HepG2 (cell line): Measurements from ENCODE around the gene SMTNL1. TPM values are rescaled to one million over a fixed set of nuclear protein-coding genes. Genes with fewer than 3 reads are reported as not detected.

ENCODE experiments used
- CCDC6 ChIP-seq: sonication (generic); formaldehyde crosslinking; IDR thresholded peaks from 2 replicates; pipeline ENCODE4 v1.8.1; 2022; ENCODE audit warnings: mild to moderate bottlenecking, missing genetic modification reagents, moderate library complexity
- CEBPG ChIP-seq: IDR thresholded peaks from 2 replicates; pipeline ENCODE4 v1.6.1; 2016
- DNMT1 ChIP-seq: sonication (generic); formaldehyde crosslinking; IDR thresholded peaks from 2 replicates; pipeline ENCODE4 v1.5.1; 2020; ENCODE audit warnings: mild to moderate bottlenecking, missing genetic modification reagents
- EZH2 ChIP-seq: conservative IDR thresholded peaks from 2 replicates; pipeline ENCODE4 v1.6.1; 2012; ENCODE audit warnings: mild to moderate bottlenecking, low read depth, low read length, moderate library complexity
- FLYWCH1 ChIP-seq: sonication (generic); formaldehyde crosslinking; IDR thresholded peaks from 2 replicates; pipeline ENCODE4 v1.8.1; 2023; ENCODE audit warnings: mild to moderate bottlenecking, missing genetic modification reagents
- FOXK2 ChIP-seq: fragments of 450-650 bp; IDR thresholded peaks from 2 replicates; pipeline ENCODE4 v1.6.1; 2016
- HOXA9 ChIP-seq: sonication (generic); formaldehyde crosslinking; IDR thresholded peaks from 2 replicates; pipeline ENCODE4 v1.8.1; 2022; ENCODE audit warnings: missing genetic modification reagents, mild to moderate bottlenecking, moderate library complexity, borderline replicate concordance
- KLF15 ChIP-seq: sonication (generic); formaldehyde crosslinking; IDR thresholded peaks from 2 replicates; pipeline ENCODE4 v1.8.1; 2023; ENCODE audit warnings: borderline replicate concordance, mild to moderate bottlenecking, inconsistent platforms, missing genetic modification reagents, mixed read lengths
- MED1 ChIP-seq: sonication (generic); formaldehyde crosslinking; IDR thresholded peaks from 2 replicates; pipeline ENCODE4 v1.4.0; 2020; ENCODE audit warnings: missing genetic modification reagents
- MEF2D ChIP-seq: sonication (generic); formaldehyde crosslinking; IDR thresholded peaks from 2 replicates; pipeline ENCODE4 v1.5.1; 2020; ENCODE audit warnings: mild to moderate bottlenecking, missing genetic modification reagents
- MIXL1 ChIP-seq: IDR thresholded peaks from 2 replicates; pipeline ENCODE4 v1.6.1; 2016
- NR2C2 ChIP-seq: sonication (generic); formaldehyde crosslinking; IDR thresholded peaks from 2 replicates; pipeline ENCODE4 v1.4.0; 2020; ENCODE audit warnings: missing genetic modification reagents, mild to moderate bottlenecking, moderate library complexity, borderline replicate concordance
- NR3C1 ChIP-seq: sonication (generic); formaldehyde crosslinking; IDR thresholded peaks from 2 replicates; pipeline ENCODE4 v1.4.0; 2020; ENCODE audit warnings: missing genetic modification reagents
- TAF15 ChIP-seq: fragments of 200-400 bp; formaldehyde crosslinking; IDR thresholded peaks from one replicate; pipeline ENCODE4 v1.6.1; 2018; ENCODE audit warnings: mild to moderate bottlenecking, low read depth, low read length; ENCODE audit not compliant: poor library complexity, severe bottlenecking
- TBL1XR1 ChIP-seq: fragments of 150-350 bp; IDR thresholded peaks from 2 replicates; pipeline ENCODE4 v1.6.1; 2014; ENCODE audit warnings: borderline replicate concordance, low read length; ENCODE audit not compliant: partially characterized antibody
- TCF7 ChIP-seq: sonication (generic); IDR thresholded peaks from 2 replicates; pipeline ENCODE4 v1.6.1; 2016; ENCODE audit warnings: antibody characterized with exemption, low read depth
- ZFX ChIP-seq: sonication (generic); formaldehyde crosslinking; IDR thresholded peaks from 2 replicates; pipeline ENCODE4 v1.4.0; 2020; ENCODE audit warnings: mild to moderate bottlenecking, low read depth, missing genetic modification reagents, moderate library complexity
- ZNF121 ChIP-seq: sonication (generic); formaldehyde crosslinking; IDR thresholded peaks from 2 replicates; pipeline ENCODE4 v1.5.0; 2020; ENCODE audit warnings: mild to moderate bottlenecking, missing genetic modification reagents
- ZNF543 ChIP-seq: sonication (generic); formaldehyde crosslinking; IDR thresholded peaks from 2 replicates; pipeline ENCODE4 v1.4.0; 2020; ENCODE audit warnings: mild to moderate bottlenecking, missing genetic modification reagents
- ZNF7 ChIP-seq: IDR thresholded peaks from 2 replicates; pipeline ENCODE4 v1.6.1; 2016; ENCODE audit warnings: missing biosample characterization, missing genetic modification reagents
- ZNF878 ChIP-seq: sonication (generic); formaldehyde crosslinking; IDR thresholded peaks from 2 replicates; pipeline ENCODE4 v1.8.1; 2023; ENCODE audit warnings: mild to moderate bottlenecking, missing genetic modification reagents, moderate library complexity
- polyA plus RNA-seq, 8 experiments: library from polyadenylated mRNA; depleted of rRNA in 3 of 8; stranded (reverse) in 7 of 8; unstranded in 1 of 8; fragments of >200 nt; fragmentation: Illumina TruSeq in 4 of 8; extraction: Trizol in 4 of 8; gene quantifications; 2 replicates each; pipeline versions ENCODE4 v1.2.1 to v1.2.3, GENCODE V29; 2011 to 2016; ENCODE audit warnings: low read depth in 4 of 8, missing spikeins in 1 of 8, mixed read lengths in 1 of 8; ENCODE audit not compliant: insufficient read depth in 1 of 8
- total RNA-seq, 5 experiments: library from RNA; depleted of rRNA; stranded (reverse); fragments of >200 nt; fragmentation: Illumina TruSeq; extraction: Trizol; gene quantifications; 2 replicates each; pipeline ENCODE4 v1.2.3, GENCODE V29; 2016; ENCODE audit warnings: low read depth in 1 of 5
- TF ChIP-seq, protein P1 (sequence below): IDR thresholded peaks from 2 replicates; pipeline ENCODE4 v1.6.1; 2016; ENCODE audit warnings: missing genetic modification reagents, missing compliant biosample characterization
- TF ChIP-seq, protein P2 (sequence below): sonication (generic); formaldehyde crosslinking; IDR thresholded peaks from 2 replicates; pipeline ENCODE4 v1.4.0; 2020; ENCODE audit warnings: low read depth, mild to moderate bottlenecking, missing genetic modification reagents
- TF ChIP-seq, protein P3 (sequence below): sonication (generic); formaldehyde crosslinking; IDR thresholded peaks from 2 replicates; pipeline ENCODE4 v1.5.0; 2020; ENCODE audit warnings: missing genetic modification reagents
- TF ChIP-seq, protein P4 (sequence below): sonication (generic); formaldehyde crosslinking; IDR thresholded peaks from 2 replicates; pipeline ENCODE4 v1.4.0; 2020; ENCODE audit warnings: low read depth, mild to moderate bottlenecking, missing genetic modification reagents
- TF ChIP-seq, protein P5 (sequence below): IDR thresholded peaks from 2 replicates; pipeline ENCODE4 v1.6.1; 2016; ENCODE audit warnings: mild to moderate bottlenecking

The SMTNL1 gene
- total and polyA plus RNA-seq, 2 of the 13 experiments (the other 11 are each of a cell fraction or from before 2014, with no cell fraction given), result 0.04 TPM; not detected in 1

DNA sequence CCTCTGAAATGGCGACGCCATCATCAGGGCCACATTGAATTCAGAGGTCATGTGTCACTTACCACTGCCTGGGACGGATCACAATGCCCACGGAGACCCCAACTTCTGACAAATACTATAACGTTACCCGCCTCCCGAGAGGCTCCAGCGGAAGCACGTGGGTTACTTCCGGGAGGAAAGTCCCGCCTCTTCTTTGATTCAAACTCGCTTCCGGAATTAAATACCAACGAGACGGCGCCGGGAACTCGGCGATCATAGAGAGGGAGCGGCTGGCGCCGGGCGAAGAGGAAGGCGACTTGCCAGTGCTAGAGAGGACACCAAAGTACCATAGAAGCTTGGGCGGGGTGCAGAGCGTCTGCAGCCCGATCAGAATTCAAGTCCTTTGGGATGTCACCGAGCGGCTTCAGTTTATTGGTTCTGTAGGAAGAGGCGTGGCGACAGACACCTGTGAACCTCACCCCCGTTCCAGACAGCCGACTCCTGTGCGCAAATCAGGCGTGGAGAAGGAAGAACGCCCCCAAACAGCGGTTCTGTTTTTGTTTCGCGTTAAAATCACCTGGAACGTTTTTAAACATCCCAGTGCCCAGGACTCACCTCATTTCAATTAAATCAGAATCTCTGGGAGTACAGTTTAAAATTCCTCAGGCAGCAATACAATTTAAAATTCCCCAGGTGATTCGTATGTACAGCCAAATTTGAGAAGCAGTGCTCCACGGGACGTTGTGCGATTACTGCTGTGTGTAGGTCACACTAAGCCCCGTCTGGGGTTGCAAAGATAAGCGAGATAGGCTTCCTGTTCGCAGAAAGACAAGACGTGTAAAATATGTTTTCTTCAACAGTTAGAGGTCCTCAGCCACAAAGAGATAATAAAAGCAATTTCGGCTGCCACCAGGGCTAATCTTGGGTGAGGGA is 6.5 kb upstream of the SMTNL1 start, which contains the start of gene TIMM10 (continued):
- TF ChIP-seq, protein P1, sequence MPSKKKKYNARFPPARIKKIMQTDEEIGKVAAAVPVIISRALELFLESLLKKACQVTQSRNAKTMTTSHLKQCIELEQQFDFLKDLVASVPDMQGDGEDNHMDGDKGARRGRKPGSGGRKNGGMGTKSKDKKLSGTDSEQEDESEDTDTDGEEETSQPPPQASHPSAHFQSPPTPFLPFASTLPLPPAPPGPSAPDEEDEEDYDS (CRISPR knock-in tag), result peak; percentile 76
- TF ChIP-seq FLYWCH1 (CRISPR knock-in tag), result no peak
- 0 out of 2 replicates have a peak, but pooled peaks have one; percentile 12 for TF ChIP-seq ZNF121 (CRISPR knock-in tag)
- TF ChIP-seq ZNF7 (CRISPR knock-in tag), result no peak
- TF ChIP-seq TBL1XR1, result no peak
- peak; percentile 79 for TF ChIP-seq MED1 (CRISPR knock-in tag)
- peak; percentile 69 for TF ChIP-seq MIXL1 (CRISPR knock-in tag)
- TF ChIP-seq, protein P2, sequence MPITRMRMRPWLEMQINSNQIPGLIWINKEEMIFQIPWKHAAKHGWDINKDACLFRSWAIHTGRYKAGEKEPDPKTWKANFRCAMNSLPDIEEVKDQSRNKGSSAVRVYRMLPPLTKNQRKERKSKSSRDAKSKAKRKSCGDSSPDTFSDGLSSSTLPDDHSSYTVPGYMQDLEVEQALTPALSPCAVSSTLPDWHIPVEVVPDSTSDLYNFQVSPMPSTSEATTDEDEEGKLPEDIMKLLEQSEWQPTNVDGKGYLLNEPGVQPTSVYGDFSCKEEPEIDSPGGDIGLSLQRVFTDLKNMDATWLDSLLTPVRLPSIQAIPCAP (CRISPR knock-in tag), result no peak
- peak; percentile 68 for TF ChIP-seq ZFX
- TF ChIP-seq EZH2, result no peak
- no peak for TF ChIP-seq FOXK2
- TF ChIP-seq NR2C2 (CRISPR knock-in tag), result peak; percentile 64; the same call in 1 of the 2 replicates
- TF ChIP-seq NR3C1 (CRISPR knock-in tag), result no peak
- no peak for TF ChIP-seq CCDC6 (CRISPR knock-in tag)
- TF ChIP-seq, protein P3, sequence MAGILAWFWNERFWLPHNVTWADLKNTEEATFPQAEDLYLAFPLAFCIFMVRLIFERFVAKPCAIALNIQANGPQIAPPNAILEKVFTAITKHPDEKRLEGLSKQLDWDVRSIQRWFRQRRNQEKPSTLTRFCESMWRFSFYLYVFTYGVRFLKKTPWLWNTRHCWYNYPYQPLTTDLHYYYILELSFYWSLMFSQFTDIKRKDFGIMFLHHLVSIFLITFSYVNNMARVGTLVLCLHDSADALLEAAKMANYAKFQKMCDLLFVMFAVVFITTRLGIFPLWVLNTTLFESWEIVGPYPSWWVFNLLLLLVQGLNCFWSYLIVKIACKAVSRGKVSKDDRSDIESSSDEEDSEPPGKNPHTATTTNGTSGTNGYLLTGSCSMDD (CRISPR knock-in tag), result no peak
- TF ChIP-seq, protein P4, sequence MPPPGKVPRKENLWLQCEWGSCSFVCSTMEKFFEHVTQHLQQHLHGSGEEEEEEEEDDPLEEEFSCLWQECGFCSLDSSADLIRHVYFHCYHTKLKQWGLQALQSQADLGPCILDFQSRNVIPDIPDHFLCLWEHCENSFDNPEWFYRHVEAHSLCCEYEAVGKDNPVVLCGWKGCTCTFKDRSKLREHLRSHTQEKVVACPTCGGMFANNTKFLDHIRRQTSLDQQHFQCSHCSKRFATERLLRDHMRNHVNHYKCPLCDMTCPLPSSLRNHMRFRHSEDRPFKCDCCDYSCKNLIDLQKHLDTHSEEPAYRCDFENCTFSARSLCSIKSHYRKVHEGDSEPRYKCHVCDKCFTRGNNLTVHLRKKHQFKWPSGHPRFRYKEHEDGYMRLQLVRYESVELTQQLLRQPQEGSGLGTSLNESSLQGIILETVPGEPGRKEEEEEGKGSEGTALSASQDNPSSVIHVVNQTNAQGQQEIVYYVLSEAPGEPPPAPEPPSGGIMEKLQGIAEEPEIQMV (CRISPR knock-in tag), result 0 out of 2 replicates have a peak, but pooled peaks have one; percentile 19
- no peak for TF ChIP-seq TCF7
- no peak for TF ChIP-seq CEBPG
- peak; percentile 91; the same call in 1 of the 2 replicates for TF ChIP-seq KLF15 (CRISPR knock-in tag)
- no peak for TF ChIP-seq TAF15
- peak; percentile 58; the same call in 1 of the 2 replicates for TF ChIP-seq MEF2D (CRISPR knock-in tag)
- TF ChIP-seq HOXA9 (CRISPR knock-in tag), result 0 out of 2 replicates have a peak, but pooled peaks have one; percentile 52
- TF ChIP-seq DNMT1 (CRISPR knock-in tag), result no peak
- no peak; the same call in 1 of the 2 replicates for TF ChIP-seq ZNF878 (CRISPR knock-in tag)
- TF ChIP-seq, protein P5, sequence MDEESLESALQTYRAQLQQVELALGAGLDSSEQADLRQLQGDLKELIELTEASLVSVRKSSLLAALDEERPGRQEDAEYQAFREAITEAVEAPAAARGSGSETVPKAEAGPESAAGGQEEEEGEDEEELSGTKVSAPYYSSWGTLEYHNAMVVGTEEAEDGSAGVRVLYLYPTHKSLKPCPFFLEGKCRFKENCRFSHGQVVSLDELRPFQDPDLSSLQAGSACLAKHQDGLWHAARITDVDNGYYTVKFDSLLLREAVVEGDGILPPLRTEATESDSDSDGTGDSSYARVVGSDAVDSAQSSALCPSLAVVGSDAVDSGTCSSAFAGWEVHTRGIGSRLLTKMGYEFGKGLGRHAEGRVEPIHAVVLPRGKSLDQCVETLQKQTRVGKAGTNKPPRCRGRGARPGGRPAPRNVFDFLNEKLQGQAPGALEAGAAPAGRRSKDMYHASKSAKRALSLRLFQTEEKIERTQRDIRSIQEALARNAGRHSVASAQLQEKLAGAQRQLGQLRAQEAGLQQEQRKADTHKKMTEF, result peak; percentile 93
- TF ChIP-seq ZNF543, result no peak
